ENCODE data around the gene LMAN1L.

LMAN1L gene

GRCh38 chr15:74812533-74812932 lies at the start of gene LMAN1L:
LMAN1L (plus strand) TSS chr15:74812835; CDS start chr15:74812855, 20 bp downstream.
- no peak for DNase-seq

GRCh38 chr15:74763416-74763815 lies 49.2 kb upstream of the LMAN1L start:
- DNase-seq: no peak

- no peak for DNase-seq
Observed at GRCh38 chr15:74767167-74768098, 45.2 kb upstream of the LMAN1L start.

GRCh38 chr15:74768099-74768770 lies 44.4 kb upstream of the LMAN1L start:
- no peak for DNase-seq

- DNase-seq: peak; percentile 12 to 62 (median 57)
Observed at GRCh38 chr15:74768771-74769342, 43.8 kb upstream of the LMAN1L start.

DNA sequence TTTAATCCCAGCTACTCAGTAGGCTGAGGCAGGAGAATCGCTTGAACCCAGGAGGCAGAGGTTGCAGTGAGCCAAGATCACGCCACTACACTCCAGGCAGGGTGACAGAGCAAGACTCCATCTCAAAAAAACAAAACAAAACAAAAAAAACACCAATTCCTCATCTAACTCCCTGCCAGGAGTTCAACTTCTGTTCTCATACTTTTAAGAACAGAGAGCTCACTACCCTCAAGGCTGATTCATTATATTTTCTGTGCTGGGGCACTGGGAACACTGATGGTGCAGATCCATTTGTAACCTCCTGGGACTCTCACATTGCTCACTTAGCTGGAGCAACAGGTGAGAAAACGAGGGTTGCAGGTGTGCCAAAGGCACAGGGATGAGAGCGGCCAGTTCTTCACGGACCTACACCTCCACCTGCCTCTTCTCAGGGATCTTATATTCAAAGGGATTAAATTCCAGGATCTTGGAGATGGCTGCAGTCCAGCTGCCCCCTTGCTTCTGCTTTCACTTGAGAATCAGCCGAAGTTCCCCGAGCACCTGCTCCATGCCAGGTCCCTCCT lies 43.1 kb upstream of the LMAN1L start:
- no peak for DNase-seq

GRCh38 chr15:74770211-74770903 lies 42.3 kb upstream of the LMAN1L start:
- no peak for DNase-seq

GRCh38 chr15:74773329-74773728 lies 39.3 kb upstream of the LMAN1L start:
- no peak for DNase-seq

DNA sequence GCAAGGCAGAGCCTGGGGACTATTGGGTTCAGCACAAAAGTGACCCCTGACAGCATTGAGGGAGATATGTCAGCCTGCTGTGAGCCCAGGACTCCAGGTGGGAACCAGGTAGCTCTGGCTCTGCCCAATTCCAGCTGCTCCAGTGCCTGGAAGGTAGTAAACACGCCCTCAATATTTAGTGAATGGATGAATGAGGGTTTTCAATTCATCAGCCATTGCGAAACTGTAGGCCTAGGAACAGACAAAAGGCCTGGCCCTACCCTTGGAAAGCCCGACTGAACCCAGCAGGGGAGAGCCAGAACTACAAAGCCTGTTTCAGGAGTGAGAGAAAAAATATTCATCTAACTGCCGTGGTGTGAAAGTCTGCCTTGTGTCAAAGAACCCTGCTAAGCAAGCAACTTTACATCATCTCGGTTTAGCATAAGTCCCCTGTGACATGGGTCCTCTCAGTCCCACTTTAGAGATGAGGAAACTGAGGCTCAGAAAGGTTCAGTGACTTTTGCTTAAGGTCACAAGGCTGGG lies 38.8 kb upstream of the LMAN1L start:
- DNase-seq: no peak

DNA sequence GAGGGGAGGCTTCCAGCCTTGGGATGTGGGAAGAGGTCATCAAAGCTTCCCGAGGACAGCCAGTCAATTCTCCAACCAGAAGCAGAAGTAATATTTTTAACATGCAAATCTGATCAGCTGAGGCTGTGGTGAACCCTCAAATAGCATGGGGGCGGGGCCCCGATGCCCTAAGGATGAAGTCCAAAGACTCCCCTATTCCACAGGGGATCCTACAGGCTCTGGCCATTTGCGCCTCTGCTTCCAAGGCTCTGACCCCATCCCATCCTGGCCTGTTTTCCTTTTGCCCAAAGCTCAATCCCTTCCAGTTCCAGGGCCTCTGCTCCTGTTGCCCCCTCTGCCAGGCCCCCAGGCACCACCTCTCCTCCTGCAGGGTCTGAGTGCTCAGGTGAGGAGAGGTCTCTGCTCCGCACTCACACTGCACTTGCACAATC lies 37.5 kb upstream of the LMAN1L start:
- no peak for DNase-seq

DNA sequence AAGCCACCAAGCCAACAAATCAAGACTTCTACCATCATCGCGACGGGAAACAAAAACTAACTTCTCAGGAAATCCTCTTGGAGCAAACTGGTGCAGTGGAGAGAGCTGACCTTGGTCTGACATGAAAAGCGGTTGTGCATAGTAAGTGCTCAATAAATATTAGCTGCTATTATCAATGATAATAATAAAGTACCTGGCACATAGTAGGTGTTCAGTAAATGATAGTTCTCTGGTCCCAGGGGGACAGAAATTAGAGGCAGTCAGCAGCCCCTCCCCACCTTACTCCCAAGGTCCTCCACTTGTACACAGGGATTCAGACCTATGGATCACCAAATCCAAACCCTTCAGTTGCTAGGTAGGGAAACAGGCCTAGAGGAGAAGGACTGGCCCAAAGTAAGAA lies 36.7 kb upstream of the LMAN1L start:
- DNase-seq: no peak

DNA sequence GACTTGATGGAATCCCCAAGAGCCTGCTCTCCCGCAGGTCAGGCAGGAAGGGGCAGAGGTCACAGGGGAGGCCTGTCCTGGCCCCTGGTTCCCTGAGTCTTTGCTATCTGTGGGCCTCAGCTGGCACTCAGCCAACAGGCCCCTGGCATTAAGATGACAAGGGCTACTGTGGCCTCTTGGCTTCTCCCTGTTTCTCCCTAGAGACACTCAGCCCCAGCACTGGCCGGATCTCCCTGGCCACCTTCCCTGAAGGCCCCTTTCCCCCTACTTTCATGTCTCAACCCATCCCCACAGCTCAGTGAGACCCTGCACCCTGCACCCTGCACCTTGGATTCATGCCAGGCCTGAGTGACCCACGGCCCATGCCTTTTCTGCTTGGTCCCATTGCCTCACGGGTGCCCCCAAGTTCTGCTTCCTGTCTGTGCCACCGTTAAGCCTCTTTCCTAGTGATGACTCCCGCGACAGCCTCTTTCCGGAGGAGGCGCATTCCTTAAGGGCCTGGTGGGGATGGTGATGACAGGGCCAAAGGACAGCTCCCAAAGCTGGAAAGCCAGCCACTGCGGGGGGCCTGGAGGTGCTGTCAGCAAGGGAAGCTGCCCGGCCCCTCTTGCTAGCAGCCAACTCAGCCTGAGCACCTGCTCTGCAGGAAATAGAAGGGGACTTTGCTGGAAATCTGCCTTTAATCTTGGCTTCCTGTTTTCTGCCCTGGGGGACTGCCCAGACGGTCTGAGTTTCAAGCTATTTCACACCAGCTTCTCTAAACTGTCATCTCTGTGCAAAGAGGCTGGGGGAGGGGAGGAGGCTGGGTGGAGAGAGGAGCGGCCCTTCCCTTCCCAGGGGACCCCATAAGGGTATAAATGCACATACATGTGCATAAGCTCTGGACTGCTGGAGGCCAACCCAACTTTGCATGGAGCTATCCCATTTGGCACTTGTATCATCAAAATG lies 35.5 kb upstream of the LMAN1L start:
- peak; percentile 43 to 62 (median 60) for DNase-seq

DNA sequence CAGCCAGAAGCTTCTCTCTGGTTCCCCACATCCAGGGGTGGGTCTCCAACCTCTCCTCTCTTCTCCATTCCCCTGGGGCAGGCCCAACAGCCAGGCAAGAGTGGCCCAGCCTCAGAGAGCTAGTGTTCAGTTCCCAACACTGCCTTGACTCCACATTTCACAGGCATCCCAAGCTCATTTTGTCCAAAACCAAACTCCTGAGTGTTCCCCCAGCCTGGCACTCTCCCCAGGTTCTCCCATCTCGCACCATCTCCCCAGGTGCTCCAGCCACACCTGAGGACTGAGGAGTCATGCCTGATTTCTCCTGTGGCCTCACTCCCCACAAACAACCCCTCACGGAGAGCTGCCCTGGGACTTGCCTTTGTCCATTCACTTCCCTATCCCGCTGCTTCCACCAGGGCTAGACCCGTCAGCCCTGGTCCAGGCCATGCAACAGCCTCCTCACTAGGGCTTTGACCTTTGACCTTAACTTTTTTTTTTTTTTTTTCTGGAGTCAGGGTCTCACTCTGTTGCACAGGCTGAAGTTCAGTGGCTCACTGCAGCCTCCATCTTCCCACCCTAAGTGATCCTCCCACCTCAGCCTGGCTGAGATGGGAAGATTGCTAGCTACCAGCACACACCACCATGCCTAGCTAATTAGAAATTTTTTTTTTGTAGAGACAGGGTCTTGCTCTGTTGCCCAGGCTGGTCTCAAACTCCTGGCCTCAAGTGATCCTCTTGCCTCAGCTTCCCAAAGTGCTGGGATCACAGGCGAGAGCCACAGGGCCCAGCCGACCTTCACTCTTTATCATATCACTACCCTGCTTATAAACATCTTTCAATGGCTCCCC lies 34.7 kb upstream of the LMAN1L start:
- DNase-seq: no peak

DNA sequence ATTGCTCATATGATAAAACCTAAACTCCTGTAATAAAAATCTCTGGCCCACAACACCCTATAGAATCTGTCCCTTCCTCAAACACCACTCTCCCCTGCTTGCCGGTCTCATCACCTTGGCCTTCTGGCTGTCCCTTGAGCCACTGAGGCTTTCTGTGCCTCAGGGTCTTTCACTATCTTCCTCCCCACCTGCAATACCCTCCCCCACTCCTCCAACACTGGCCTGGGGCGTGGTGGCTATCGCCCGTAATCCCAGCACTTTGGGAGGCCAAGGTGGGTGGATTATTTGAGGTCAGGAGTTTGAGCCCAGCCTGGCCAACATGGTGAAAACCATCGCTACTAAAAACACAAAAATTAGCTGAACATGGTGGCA lies 34.0 kb upstream of the LMAN1L start:
- DNase-seq: no peak

- DNase-seq: peak in 1 of 6 experiments; percentile 10
Observed at GRCh38 chr15:74779162-74779648, 33.4 kb upstream of the LMAN1L start.

GRCh38 chr15:74780523-74781430 lies 31.9 kb upstream of the LMAN1L start:
- peak; percentile 19 to 55 (median 30) for DNase-seq

GRCh38 chr15:74781431-74782258 lies 31.0 kb upstream of the LMAN1L start, which contains the start of gene CSK:
CSK (plus strand) TSS chr15:74782080; CDS start chr15:74798298, 16,218 bp downstream.
- peak; percentile 66 to 91 (median 76) for DNase-seq
